Common myeloid progenitor, CD34-positive (primary cell): ENCODE measurements around the gene GABBR2.

Experiments used
- CTCF ChIA-PET: fragments of 350-600 bp; sonication (Branson Sonifier 250); formaldehyde crosslinking; loops from one replicate; lab custom pipeline; 2021; ENCODE audit warnings: antibody characterized with exemption; lab: Charles Lee
- POLR2A ChIA-PET: fragments of 350-600 bp; sonication (Branson Sonifier 250); formaldehyde crosslinking; loops from one replicate; lab custom pipeline; 2021; ENCODE audit warnings: antibody characterized with exemption; lab: Charles Lee
- DNase-seq, 3 donors: peaks; one replicate each; pipeline versions ENCODE4 v3.0.0 to v3.0.0-alpha.2; 2013
- H3K27ac ChIP-seq, 2 experiments: 1 replicate in 1 of 2; 2 replicates in 1 of 2; pipeline ENCODE4 v1.7.0; 2013; ENCODE audit warnings: inconsistent platforms in 2 of 2, low read length in 2 of 2, mild to moderate bottlenecking in 2 of 2, low read depth in 1 of 2, moderate library complexity in 1 of 2; ENCODE audit not compliant: severe bottlenecking in 2 of 2, insufficient read depth in 1 of 2, poor library complexity in 1 of 2
- H3K27me3 ChIP-seq, 5 experiments: replicated peaks in 2 of 5; 1 replicate in 3 of 5; 2 replicates in 2 of 5; pipeline versions ENCODE4 v1.6.1 to v1.7.0; 2013; ENCODE audit warnings: low read length in 4 of 5, mild to moderate bottlenecking in 2 of 5, moderate library complexity in 2 of 5, inconsistent platforms in 1 of 5; ENCODE audit not compliant: insufficient read depth in 5 of 5, control insufficient read depth in 4 of 5
- H3K36me3 ChIP-seq, 4 experiments: 1 replicate in 2 of 4; 2 replicates in 2 of 4; pipeline versions ENCODE4 v1.6.1 to v1.7.0; 2013; ENCODE audit warnings: low read length in 3 of 4, control low read depth in 1 of 4, mild to moderate bottlenecking in 1 of 4; ENCODE audit not compliant: control insufficient read depth in 4 of 4, insufficient read depth in 4 of 4
- H3K4me1 ChIP-seq, 4 experiments: 1 replicate in 3 of 4; 2 replicates in 1 of 4; pipeline versions ENCODE4 v1.6.1 to v1.7.1; 2013; ENCODE audit warnings: low read length in 3 of 4, mild to moderate bottlenecking in 3 of 4, control low read depth in 1 of 4, inconsistent platforms in 1 of 4, moderate library complexity in 1 of 4; ENCODE audit not compliant: control insufficient read depth in 4 of 4, insufficient read depth in 4 of 4; ENCODE audit errors: control extremely low read depth in 1 of 4
- H3K4me3 ChIP-seq, 7 experiments: 1 replicate in 4 of 7; 2 replicates in 3 of 7; pipeline versions ENCODE4 v1.5.1 to v1.7.0; 2013; ENCODE audit warnings: mild to moderate bottlenecking in 7 of 7, low read length in 6 of 7, moderate library complexity in 6 of 7, inconsistent platforms in 2 of 7, low read depth in 2 of 7, control low read depth in 1 of 7; ENCODE audit not compliant: insufficient read depth in 4 of 7, control insufficient read depth in 1 of 7; ENCODE audit errors: extremely low read depth in 1 of 7
- H3K9me3 ChIP-seq, 5 experiments: 1 replicate in 4 of 5; 2 replicates in 1 of 5; pipeline versions ENCODE4 v1.6.1 to v1.7.1; 2013; ENCODE audit warnings: low read length in 4 of 5, mild to moderate bottlenecking in 2 of 5, inconsistent platforms in 1 of 5, low read depth in 1 of 5, moderate library complexity in 1 of 5; ENCODE audit not compliant: control insufficient read depth in 4 of 5, insufficient read depth in 2 of 5; ENCODE audit errors: control extremely low read depth in 1 of 5
- WGBS: methylation state at CpG from one replicate; pipeline ENCODE4 v1.1.5; 2013; ENCODE audit not compliant: insufficient coverage; 5-methylcytosine and 5-hydroxymethylcytosine counted together

Gene GABBR2

DNA sequence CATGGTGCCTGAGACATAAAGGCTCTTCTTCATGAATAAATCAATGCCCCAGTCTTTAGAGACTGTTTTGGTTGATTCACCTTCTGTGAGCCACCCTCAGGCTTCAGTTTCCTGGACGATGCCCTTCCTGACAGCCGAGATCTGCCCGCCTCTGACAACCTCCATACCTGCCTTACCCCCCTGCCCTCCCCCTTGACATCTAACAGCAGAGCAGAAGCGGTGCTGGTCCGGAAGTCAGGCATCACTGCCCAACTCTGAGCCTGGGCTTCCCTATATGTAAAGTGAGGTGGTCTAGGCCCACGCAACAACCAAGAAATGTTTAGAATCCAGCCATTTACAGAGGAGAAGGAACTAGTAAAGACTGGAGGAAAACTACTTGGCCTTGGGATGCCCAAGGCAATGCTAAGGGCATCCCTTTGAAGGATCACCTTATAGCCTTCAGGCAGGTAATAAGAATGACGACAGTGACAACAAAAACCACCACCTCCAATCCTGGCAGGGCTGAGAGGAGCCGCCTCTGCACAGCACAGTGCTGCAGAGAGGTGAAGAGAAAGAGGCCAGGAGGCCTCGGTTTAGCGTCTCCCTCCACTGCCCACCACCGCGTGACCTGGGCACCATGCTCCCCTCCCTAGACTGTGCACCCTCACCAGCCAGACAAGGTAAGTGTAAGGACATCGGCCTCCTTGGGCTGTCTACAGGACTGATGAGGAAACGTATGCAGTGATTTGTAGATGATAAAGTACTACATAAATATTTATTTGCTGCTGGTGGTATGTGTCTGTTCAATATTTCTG, 35.3 kb upstream of the GABBR2 start:
- POLR2A ChIA-PET = no interaction called here
- no peak overlapping the region for H3K27ac ChIP-seq
- H3K9me3 ChIP-seq = no peaks in the 10 kb centered on the region
- peaks cover 0 to 19% (median 4%) of the 10 kb centered on the region in 5 experiments for H3K27me3 ChIP-seq
- H3K4me1 ChIP-seq = peaks cover 0 to 10% (median 4%) of the 10 kb centered on the region in 4 experiments
- 94% methylated on average over 6 of the region's 14 CpGs for WGBS
- H3K36me3 ChIP-seq = peaks cover 1 to 26% (median 6%) of the 10 kb centered on the region in 4 experiments
- CTCF ChIA-PET = interaction anchor here (1.0 kb wide), 1 partner anchor 10 kb away, joined by 3 read pairs; no protein-coding TSS in a partner anchor
- no peak overlapping the region for H3K4me3 ChIP-seq
- no peak for DNase-seq

DNA sequence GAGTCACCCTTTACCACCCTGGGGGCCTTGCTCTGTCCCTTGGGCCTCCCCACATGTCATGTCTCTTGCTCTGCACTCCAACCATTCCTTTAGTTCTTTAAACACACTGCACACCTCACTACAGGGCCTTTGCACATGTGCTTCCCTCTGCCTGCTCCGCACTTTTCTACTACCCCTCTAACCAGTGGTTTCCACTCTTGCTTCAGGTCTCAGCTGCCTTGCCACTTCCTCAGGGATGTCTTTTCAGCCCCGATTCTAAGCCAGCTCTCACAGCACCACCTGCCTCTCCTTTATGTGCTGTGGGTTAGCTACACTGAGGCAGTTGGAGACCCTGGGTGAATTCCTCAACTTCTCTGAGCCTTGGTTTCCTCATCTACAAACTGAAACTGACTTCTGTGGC, 34.6 kb upstream of the GABBR2 start:
- ChIA-PET CTCF (interaction anchor here (1.0 kb wide), 1 partner anchor 11 kb away, joined by 3 read pairs; no protein-coding TSS in a partner anchor), POLR2A (no interaction called here)
- WGBS = 93% methylated on average over 2 of the region's 2 CpGs
- Histone ChIP-seq H3K4me1 (peaks cover 0 to 10% (median 4%) of the 10 kb centered on the region in 4 experiments), H3K36me3 (peaks cover 0 to 26% (median 6%) of the 10 kb centered on the region in 4 experiments), H3K4me3 (no peak overlapping the region), H3K27ac (no peak overlapping the region), H3K9me3 (peaks cover 0 to 3% (median 0%) of the 10 kb centered on the region in 5 experiments), H3K27me3 (peaks cover 0 to 19% (median 4%) of the 10 kb centered on the region in 5 experiments)
- no peak for DNase-seq

DNA sequence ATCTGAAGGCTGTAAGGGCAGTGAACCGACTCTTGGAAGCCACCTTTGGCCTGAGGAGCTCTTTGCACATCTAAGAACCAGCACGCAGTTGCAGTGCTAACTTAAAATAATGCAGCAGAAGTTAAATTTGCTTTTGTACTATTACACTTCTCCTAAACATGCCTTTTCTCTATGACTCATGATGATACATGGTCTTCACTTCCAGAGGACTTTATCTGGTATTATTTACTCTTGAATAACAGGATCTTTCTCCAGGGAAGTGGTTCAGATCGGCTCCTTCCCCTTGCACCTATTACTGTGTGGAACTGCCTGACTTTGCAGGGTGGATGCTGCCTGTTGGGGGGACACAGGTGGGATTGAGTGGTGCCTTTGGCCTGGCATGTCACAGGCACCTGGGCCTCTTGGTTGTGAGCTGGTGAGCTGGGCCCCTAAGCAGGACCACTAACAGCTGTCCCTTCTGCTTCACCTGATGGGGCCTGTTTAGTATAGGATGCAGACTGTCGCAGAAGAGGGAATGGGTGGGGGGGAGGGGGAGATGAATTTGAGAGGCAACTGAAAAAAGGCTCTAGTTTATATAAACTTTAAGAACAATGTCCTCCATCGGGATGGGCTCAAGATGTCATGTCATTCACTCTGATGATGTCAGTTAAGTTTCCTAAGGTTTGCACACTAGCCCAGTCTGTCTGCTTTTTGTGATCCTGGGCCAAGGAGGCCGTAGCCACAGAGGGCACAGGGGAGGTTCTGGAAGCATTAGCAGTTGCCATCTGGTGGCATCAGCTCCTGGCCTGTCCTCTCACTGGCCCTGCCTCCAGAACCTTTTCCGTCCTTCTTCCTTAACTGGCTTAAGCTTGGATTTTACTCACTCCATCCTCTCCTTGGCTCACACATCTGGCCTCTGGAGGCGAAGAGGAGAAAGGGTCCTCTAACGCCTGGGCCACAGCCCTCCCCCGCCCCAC, 33.9 kb upstream of the GABBR2 start:
- peaks cover 0 to 10% (median 4%) of the 10 kb centered on the region in 4 experiments for H3K4me1 ChIP-seq
- H3K27ac ChIP-seq = no peak overlapping the region
- POLR2A ChIA-PET = no interaction called here
- H3K4me3 ChIP-seq = no peak overlapping the region
- H3K36me3 ChIP-seq = peaks cover 0 to 26% (median 5%) of the 10 kb centered on the region in 4 experiments
- CTCF ChIA-PET = interaction anchor here (1.0 kb wide), 2 partner anchors 11 to 33 kb away, joined by 3 read pairs; no protein-coding TSS in a partner anchor
- 100% methylated on average over 6 of the region's 10 CpGs for WGBS
- no peak for DNase-seq
- H3K27me3 ChIP-seq = peaks cover 0 to 19% (median 4%) of the 10 kb centered on the region in 5 experiments
- H3K9me3 ChIP-seq = peaks cover 0 to 5% (median 0%) of the 10 kb centered on the region in 5 experiments

DNA sequence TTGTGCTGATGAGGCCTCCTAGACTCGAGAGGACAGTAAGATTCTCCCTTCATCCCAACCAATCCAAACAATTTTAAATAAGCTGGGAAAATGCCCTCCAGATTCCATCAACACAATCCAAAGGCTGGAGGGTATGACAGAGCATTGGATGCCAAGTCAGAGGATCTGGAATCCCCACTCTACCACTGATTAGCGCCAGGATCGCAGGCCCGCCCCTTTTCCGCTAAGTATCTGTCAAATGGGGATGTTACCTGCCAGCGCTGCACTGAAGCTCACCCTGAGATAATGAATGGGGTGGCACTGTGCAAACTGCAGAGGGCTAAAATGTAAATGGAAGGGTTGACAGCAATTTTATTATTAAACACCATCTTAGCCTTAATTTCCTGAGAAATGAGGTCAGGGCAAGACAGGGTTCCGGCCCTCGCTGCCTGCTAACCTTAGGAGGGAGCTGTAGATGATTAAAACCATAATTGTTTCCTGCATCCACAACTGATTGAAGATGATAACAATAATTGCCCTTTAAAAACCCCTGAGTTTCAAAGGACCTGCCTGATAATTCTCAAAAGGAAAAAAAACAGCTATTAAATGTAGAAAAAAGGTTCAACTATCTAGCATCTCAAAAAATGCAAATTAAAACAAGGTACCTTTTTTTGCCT, 31.6 kb upstream of the GABBR2 start:
- H3K36me3 ChIP-seq = peaks cover 0 to 23% (median 7%) of the 10 kb centered on the region in 4 experiments
- no peak overlapping the region for H3K4me3 ChIP-seq
- CTCF ChIA-PET = interaction anchor here (1.3 to 1.5 kb wide), 2 partner anchors 15 to 35 kb away, joined by 3 to 5 read pairs; no protein-coding TSS in a partner anchor
- no CpG with 5 or more reads among the region's 8 CpGs for WGBS
- peaks cover 0 to 10% (median 4%) of the 10 kb centered on the region in 4 experiments for H3K4me1 ChIP-seq
- peaks cover 0 to 5% (median 0%) of the 10 kb centered on the region in 5 experiments for H3K9me3 ChIP-seq
- H3K27me3 ChIP-seq = peaks cover 0 to 20% (median 4%) of the 10 kb centered on the region in 5 experiments
- H3K27ac ChIP-seq = no peak overlapping the region
- DNase-seq = peak; percentile 9 to 66 (median 54)
- POLR2A ChIA-PET = no interaction called here

DNA sequence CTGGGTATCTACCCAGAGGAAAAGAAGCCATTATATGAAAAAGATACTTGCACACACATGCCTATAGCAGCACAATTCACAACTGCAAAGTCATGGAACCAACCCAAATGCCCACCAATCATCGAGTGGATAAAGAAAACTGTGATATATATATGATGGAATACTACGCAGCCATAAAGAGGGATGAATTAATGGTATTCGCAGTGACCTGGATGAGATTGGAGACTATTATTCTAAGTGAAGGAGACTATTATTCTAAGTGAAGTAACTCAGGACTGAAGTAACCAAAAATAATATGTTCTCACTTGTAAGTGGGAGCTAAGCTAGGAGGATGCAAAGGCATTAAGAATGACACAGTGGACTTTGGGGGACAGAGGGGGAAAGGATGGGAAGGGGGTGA, 30.0 kb upstream of the GABBR2 start:
- Histone ChIP-seq H3K36me3 (peaks cover 0 to 24% (median 9%) of the 10 kb centered on the region in 4 experiments), H3K4me3 (no peak overlapping the region), H3K4me1 (peaks cover 0 to 10% (median 4%) of the 10 kb centered on the region in 4 experiments), H3K27me3 (peaks cover 0 to 16% (median 4%) of the 10 kb centered on the region in 5 experiments), H3K27ac (no peak overlapping the region), H3K9me3 (peaks cover 0 to 5% (median 0%) of the 10 kb centered on the region in 5 experiments)
- no peak for DNase-seq
- ChIA-PET POLR2A (no interaction called here), CTCF (interaction anchor here (0.7 kb wide), 1 partner anchor 36 kb away, joined by 3 read pairs; no protein-coding TSS in a partner anchor)
- WGBS = 100% methylated on average over 2 of the region's 3 CpGs

DNA sequence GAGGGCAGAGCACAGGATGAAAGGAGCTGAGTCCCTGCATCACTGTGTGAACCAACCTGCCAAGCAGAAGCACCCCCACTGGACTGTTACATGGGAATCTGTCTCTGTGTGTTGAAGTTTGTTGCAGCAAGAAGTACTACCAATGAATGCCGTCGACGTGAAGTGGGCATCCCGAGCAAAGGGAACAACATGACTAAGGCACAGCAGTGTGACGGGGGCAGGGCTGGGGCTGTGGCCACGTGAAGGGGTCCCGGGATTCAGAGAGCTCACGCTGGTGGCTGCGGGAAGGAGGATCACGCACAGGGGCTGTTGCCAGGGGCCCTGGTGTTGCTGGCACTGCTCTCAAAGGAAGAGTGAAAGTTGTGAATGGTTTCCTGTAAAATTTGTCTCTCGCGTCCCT, 27.5 kb upstream of the GABBR2 start:
- Histone ChIP-seq H3K9me3 (peaks cover 0 to 5% (median 0%) of the 10 kb centered on the region in 5 experiments), H3K4me3 (no peak overlapping the region), H3K27ac (no peak overlapping the region), H3K36me3 (peaks cover 0 to 20% (median 9%) of the 10 kb centered on the region in 4 experiments), H3K27me3 (peaks cover 0 to 13% (median 0%) of the 10 kb centered on the region in 5 experiments), H3K4me1 (peaks cover 0 to 10% (median 4%) of the 10 kb centered on the region in 4 experiments)
- WGBS = 76% methylated on average over 8 of the region's 12 CpGs
- POLR2A ChIA-PET = no interaction called here
- CTCF ChIA-PET = no interaction called here
- no peak for DNase-seq
